22Rv1 (cell line): ENCODE data around the gene ADAMTS15.

ENCODE experiments used
- CTCF ChIP-seq: fragments of 450-650 bp; IDR thresholded peaks from 2 replicates; pipeline ENCODE4 v1.5.1; 2017; ENCODE audit warnings: mild to moderate bottlenecking
- ZFX ChIP-seq: fragments of 450-650 bp; IDR thresholded peaks from 2 replicates; pipeline ENCODE4 v1.6.1; 2017; ENCODE audit warnings: antibody characterized with exemption, borderline replicate concordance

DNA sequence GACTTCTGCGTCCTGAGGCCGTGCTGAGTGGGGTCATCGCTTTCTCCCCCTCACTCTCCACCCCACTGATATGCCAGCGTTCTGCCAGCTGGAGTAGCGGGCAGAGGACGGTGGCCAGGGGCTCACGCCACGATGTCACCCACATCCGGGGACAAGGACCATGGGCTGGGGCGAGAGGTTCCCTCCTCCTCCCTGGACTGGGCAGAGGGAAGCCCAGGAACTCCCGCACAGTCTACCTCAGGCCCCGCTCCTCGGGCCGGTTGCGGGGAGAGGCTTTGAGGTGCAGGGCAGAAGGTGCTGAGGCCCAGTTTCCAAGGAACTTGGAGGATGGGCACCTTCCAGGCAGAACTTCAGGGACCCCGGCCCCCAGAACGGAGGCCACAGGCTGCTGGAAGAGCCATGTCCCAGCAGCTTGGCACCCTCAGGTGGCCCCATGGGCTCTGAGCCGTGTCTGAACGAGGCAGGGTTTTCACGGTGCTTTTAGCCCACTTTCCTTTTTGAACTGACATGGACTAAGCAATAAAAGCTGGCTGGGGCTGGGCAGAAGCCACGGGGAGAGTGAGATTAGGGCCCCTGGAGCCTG is 25.4 kb downstream of the ADAMTS15 start:
- TF ChIP-seq CTCF, result no peak
- no peak for TF ChIP-seq ZFX
